ENCODE data around the gene GNB1L. TPM values are rescaled to one million over a fixed set of nuclear protein-coding genes. Genes with fewer than 3 reads are reported as not detected.

GNB1L gene
- total RNA-seq, 4 donors from 2014 or later: 4.3 to 7.6 (median 6.1) TPM

DNA sequence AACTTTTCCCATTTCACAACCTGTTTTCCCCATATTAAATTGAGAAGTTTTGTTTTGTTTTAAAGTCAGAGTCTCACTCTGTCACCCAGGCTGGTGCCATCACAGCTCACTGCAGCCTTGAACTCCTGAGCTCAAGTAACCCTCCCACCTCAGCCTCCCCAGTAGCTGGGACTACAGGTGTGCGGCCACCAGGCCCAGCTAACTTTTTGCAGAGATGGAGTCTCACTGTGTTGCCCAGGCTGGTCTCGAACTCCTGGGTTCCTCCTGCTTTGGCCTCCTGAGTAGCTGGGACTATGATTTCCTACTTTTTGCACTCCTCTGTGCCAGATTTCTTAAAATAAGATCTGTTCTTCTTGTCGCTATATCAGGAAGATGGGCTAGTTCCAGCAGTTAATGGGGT is 44.9 kb downstream of the GNB1L start:
- TF ChIP-seq, protein P1, sequence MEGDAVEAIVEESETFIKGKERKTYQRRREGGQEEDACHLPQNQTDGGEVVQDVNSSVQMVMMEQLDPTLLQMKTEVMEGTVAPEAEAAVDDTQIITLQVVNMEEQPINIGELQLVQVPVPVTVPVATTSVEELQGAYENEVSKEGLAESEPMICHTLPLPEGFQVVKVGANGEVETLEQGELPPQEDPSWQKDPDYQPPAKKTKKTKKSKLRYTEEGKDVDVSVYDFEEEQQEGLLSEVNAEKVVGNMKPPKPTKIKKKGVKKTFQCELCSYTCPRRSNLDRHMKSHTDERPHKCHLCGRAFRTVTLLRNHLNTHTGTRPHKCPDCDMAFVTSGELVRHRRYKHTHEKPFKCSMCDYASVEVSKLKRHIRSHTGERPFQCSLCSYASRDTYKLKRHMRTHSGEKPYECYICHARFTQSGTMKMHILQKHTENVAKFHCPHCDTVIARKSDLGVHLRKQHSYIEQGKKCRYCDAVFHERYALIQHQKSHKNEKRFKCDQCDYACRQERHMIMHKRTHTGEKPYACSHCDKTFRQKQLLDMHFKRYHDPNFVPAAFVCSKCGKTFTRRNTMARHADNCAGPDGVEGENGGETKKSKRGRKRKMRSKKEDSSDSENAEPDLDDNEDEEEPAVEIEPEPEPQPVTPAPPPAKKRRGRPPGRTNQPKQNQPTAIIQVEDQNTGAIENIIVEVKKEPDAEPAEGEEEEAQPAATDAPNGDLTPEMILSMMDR (IDR thresholded peaks at IDR 0.05): no peak
- no peak for DNase-seq (ENCODE audit: low spot score)

DNA sequence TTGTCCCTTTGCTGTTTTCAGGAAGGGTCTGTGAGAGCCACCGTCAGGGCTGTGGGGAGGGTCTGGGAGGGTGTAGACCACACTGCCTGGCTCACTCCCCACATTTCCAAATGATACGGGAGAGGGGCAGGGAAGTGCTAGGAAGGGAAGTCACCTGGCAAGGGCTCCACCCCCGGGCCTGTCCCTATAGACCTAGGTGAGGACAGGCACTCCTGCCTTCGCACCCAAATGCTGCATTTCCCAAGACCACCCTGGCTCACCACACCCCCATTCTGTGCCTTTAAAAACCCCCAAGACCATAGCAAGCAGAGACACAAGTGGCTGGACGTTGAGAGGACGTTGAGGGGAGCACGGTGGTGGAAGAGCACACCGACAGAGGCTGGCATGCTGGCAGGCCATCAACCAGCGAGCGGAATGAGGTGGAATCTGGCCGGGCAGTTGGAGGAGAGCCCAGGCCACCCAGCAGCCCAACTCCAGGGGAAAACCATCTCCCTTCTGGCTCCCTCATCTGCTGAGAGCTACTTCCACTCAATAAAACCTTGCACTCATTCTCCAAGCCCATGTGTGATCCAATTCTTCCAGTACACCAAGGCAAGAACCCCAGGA is 45.7 kb downstream of the GNB1L start:
- TF ChIP-seq, protein P1 (IDR thresholded peaks at IDR 0.05): no peak
- no peak for DNase-seq (ENCODE audit: low spot score)

More for the DNA sequence above, 44.9 kb downstream of the GNB1L start:
- ATAC-seq (ENCODE audit: low FRiP score): no peak

DNA sequence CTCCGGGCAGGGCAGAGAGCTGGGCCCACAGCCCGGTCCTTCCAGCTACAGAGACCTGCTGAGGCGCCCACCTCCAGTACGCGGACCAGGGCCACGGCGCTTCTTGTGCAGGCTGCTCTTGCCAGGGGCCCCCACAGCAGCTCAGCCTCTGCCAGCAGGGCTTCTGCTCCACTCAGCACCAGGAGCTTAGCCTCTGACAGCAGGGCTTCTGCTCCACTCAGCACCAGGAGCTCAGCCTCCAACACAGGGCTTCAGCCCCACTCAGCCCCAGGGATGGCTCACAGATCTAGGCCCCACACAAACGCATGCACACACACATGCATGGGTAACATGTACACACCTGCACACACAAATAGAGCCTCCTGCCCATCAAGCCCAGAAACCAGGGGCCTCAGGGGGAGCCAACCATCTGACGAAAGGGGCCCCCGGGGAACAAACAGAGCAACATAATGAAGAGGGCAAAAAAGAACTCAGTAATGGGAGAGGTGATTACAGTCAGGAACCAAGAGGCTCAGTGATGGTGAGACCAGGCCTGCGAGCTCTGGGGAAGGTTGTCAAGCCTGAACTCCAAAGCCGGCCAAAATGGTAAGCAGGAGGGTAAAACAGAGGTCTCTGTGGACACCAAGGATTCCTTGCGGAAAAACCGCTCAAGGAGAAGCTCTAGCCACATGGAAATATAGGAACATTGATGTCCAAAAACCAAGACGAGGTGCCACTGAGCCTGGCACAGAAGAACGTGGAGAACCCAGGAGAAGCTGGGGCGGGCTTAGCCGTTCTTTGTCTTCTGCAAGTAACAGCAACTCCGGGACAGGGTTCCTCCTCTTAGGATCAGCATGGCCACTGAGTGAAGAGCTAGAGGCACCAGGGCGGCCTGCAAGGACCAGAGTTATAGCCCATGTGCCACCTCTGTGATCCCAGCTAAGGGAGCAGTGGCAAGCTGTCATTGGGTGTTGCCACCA is 46.5 kb downstream of the GNB1L start:
- ATAC-seq (ENCODE audit: low FRiP score) (no peak), DNase-seq (ENCODE audit: low spot score) (no peak)
- TF ChIP-seq, protein P1 (IDR thresholded peaks at IDR 0.05): no peak

More for the DNA sequence above, 45.7 kb downstream of the GNB1L start:
- no peak for ATAC-seq (ENCODE audit: low FRiP score)

DNA sequence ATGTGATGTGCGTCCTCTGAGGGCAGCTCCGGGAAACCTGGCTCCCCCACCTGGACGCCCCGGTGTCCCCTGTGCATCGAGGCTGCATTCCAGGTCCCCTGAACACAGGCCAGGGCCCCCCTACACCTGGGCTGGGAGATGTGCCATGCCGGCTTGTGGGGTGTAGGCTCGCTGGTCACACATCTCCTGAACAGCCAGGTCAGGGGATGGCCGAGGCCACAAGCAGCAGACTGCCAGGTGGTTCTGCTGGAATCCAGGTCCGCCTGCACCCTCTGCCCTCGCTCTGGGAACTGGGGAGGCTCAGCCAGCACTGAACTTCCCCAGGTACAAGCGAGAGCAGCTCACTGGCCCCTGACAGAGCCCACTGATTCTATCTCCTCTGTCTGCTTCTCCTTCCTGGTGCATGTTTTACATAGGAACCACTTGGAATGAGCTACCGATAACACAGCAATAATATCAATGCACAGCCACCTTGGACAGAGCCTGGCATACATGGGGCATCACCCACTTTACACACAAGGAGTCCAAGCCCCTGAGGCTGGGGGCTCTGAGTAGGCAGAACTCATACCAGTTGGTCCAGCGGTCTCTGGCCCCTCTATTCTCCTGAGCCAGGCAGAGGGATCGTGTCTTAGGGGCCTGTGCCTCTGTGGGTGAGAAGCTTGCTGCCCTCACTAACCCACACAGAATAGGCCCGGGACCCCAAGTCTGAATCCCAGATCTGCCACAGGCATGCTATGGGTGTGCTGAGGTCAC is 47.3 kb downstream of the GNB1L start:
- DNase-seq (ENCODE audit: low spot score) (no peak), ATAC-seq (ENCODE audit: low FRiP score) (no peak)
- TF ChIP-seq, protein P1 (IDR thresholded peaks at IDR 0.05): no peak

DNA sequence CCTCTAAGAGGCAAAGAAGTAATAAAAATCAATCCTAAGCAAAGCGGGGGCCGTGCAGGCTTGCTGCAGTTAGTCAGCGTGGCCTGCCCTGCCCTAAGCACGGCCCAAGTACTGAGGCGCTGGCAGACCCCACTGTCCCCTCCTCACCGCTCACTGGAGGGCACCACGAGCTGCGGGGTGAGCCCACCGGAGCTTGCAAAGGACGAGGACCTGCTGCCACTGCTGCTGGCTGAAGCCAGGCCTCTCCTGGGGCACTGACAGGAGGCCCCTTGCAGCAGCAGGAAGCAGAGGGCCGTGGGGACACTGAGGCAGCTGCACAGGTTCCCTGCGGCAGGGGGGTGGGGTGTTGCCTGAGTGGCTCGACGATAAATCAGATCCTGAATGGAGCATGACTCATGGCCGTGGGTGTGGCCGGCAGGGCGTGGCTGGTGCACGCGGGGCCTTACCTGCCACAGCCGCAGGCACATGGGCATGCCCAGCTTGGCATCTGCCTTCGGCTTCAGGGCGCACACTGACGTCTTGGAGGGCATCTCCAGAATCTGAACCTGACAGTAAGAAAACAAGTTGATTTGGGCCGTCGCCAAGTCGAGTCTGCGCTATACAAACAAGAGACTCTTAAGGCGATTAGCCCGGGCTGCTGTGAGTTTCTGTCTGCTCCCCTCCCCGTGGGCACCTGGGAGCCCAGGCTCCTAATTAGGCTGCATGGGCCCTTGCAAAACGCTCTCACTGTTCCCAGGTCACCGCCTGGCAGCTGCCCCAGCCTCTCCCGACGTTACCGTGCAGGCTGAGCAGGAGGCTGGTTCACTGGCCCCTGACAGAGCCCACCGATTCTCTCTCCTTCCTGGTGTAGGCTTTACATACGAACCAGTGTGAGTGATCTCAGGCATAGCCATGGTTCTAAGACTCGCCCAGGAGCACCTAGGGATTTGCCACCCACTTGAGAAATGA is 48.2 kb downstream of the GNB1L start:
- ATAC-seq (ENCODE audit: low FRiP score): no peak

More for the DNA sequence above, 48.2 kb downstream of the GNB1L start:
- TF ChIP-seq, protein P1 (IDR thresholded peaks at IDR 0.05): no peak
- peak; percentile 30 for DNase-seq (ENCODE audit: low spot score)
